ENCODE results near the gene SORCS1.

The SORCS1 gene

DNA sequence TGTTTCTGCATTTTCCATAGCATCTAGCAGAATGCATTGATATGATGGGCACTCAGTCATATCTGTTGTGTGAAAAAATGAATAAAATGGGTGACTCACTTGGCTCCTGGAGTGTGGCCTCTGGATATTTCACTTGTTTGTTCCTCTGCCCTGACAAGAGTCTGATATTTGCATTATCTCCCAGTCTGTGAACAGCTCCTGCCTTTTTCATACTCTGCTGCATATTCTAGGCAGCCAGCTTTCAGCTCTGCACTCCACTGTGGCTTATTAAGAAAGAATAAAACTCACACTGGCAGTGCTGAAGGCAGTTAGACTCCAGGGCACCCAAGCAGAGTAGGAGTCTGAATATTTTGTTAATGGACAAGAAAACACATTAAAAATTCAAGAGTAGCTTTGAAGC is 623.9 kb downstream of the SORCS1 start:
- no peak for DNase-seq (ENCODE audit: low read depth)

DNA sequence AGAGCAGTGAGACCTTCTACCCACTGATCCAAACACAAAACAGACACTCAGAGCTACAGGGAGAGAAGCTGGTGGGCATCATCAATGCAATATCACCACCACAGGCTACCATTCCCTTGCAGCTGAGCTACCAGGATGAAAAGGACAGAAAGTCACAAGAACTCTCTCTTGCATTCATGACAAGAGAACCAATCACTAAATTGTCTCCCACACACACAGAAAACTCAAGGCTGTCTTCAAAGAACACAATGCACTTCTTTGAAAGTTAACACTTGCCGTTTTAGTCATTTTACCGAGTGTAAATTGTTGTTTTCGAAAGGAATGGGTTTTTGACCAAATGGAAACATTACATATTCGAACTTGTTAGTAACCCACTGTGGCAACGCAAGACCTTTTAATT is 626.6 kb downstream of the SORCS1 start:
- DNase-seq (ENCODE audit: low read depth), result no peak

- no peak for DNase-seq (ENCODE audit: low read depth)
Measured at GRCh38 chr10:106535304-106535953, 629.1 kb downstream of the SORCS1 start.

DNA sequence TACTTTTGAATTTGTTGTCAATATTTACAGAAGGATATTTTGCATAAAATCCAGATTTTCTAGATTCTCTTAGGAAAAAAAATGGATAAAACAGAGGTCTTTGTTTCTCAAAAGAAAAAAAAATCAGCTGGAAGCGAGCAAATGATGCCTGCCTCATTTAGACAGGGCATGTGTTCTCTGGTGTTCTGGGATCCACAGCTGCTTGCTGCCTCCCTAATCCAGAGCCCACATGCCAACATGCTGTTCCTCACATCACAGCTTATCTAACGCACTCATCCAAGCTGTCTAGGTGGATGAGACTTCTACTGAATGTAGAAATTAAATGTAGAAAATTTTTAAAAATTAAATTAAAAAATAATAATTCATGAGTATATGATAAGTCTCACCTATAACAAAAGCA is 630.1 kb downstream of the SORCS1 start:
- no peak for DNase-seq (ENCODE audit: low read depth)

GRCh38 chr10:106528702-106529101 is 635.8 kb downstream of the SORCS1 start:
- no peak for DNase-seq (ENCODE audit: low read depth)

GRCh38 chr10:106525835-106526234 is 638.7 kb downstream of the SORCS1 start:
- no peak for DNase-seq (ENCODE audit: low read depth)
